ENCODE data around the gene SPATS2L.

SPATS2L gene

GRCh38 chr2:200306196-200306930 is at the start of gene SPATS2L:
Gene SPATS2L (plus strand): TSS chr2:200306693. CDS start chr2:200389245, 82,552 bp downstream.
- no peak for DNase-seq

GRCh38 chr2:200257570-200257969 is 48.9 kb upstream of the SPATS2L start:
- DNase-seq: no peak

GRCh38 chr2:200258081-200258480 is 48.4 kb upstream of the SPATS2L start:
- no peak for DNase-seq

GRCh38 chr2:200258881-200259576 is 47.5 kb upstream of the SPATS2L start:
- DNase-seq: peak; percentile 75

GRCh38 chr2:200259577-200259957 is 46.9 kb upstream of the SPATS2L start:
- peak; percentile 75 for DNase-seq

- no peak for DNase-seq
These were observed 44.4 kb upstream of the SPATS2L start for GRCh38 chr2:200262047-200262446.

- no peak for DNase-seq
These were observed 43.2 kb upstream of the SPATS2L start for GRCh38 chr2:200263279-200263678.

- DNase-seq: no peak
These were observed 41.9 kb upstream of the SPATS2L start for GRCh38 chr2:200264631-200265030.

- no peak for DNase-seq
These were observed 40.1 kb upstream of the SPATS2L start for GRCh38 chr2:200266406-200266805.

- no peak for DNase-seq
These were observed 39.1 kb upstream of the SPATS2L start for GRCh38 chr2:200267350-200267749.

- no peak for DNase-seq
These were observed 35.8 kb upstream of the SPATS2L start for GRCh38 chr2:200270732-200271131.

- no peak for DNase-seq
These were observed 34.2 kb upstream of the SPATS2L start for GRCh38 chr2:200272320-200272719.

GRCh38 chr2:200274116-200275075 is 32.1 kb upstream of the SPATS2L start:
- peak; percentile 60 for DNase-seq

- no peak for DNase-seq
These were observed 31.0 kb upstream of the SPATS2L start for GRCh38 chr2:200275295-200276013.

GRCh38 chr2:200276472-200276871 is 30.0 kb upstream of the SPATS2L start:
- no peak for DNase-seq

- DNase-seq: no peak
These were observed 27.7 kb upstream of the SPATS2L start for GRCh38 chr2:200278694-200279316.

- DNase-seq: no peak
These were observed 26.6 kb upstream of the SPATS2L start for GRCh38 chr2:200279857-200280256.

- DNase-seq: no peak
These were observed 19.9 kb upstream of the SPATS2L start for GRCh38 chr2:200286578-200286977.

GRCh38 chr2:200288670-200289429 is 17.6 kb upstream of the SPATS2L start:
- DNase-seq: no peak

GRCh38 chr2:200296118-200296517 is 10.4 kb upstream of the SPATS2L start:
- no peak for DNase-seq

- DNase-seq: no peak
These were observed 9.4 kb upstream of the SPATS2L start for GRCh38 chr2:200297100-200297499.

Measured in NCI-H1436 treated with DMSO at 0.1 percent for 48 hours (cell line).